Activated CD8-positive, alpha-beta memory T cell treated with anti-CD3 and anti-CD28 coated beads, Interleukin-2, amount 50 U/mL, for 48 hours (primary cell): Measurements from ENCODE around the gene ANKRD34C.
"Not testable (repeated sequence)": the region's sequence is repeated elsewhere in the genome, so short reads cannot be mapped to it uniquely, and the experiment has no call there.

Experiments used
- DNase-seq: peaks from one replicate; pipeline ENCODE4 v3.0.0-alpha.2; 2020

Gene ANKRD34C

DNA sequence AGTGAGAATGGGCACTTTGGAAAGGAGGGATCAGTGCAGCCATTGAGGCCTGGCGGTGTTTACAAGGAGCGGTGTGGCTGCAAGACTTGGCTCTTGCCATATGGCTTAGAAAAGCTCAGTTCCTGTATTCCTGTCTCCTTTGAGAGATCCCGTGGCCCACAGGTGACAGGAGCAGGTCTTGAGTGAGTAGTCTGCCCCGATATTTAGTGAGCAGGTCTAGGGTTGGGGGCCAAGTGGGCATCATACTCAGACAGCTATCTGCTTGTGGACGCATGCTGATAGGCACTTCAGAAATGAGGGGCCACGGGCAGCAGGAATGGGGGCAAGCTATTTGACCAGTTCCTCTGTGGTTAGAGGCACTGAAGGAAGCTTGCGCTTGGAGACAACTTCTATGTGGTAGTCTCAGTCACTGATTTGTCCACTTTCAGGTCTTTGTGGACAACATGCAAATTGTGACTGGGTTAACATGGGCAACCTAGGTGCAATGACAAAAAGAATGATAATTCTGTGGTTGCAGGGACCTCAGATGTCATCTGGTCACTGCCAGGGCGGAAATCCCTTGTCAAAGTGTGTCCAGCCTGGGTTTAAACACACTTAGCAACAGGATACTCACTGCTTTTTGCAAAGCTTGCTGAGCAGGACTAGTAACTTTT lies 29.5 kb downstream of the ANKRD34C start:
- no peak for DNase-seq

DNA sequence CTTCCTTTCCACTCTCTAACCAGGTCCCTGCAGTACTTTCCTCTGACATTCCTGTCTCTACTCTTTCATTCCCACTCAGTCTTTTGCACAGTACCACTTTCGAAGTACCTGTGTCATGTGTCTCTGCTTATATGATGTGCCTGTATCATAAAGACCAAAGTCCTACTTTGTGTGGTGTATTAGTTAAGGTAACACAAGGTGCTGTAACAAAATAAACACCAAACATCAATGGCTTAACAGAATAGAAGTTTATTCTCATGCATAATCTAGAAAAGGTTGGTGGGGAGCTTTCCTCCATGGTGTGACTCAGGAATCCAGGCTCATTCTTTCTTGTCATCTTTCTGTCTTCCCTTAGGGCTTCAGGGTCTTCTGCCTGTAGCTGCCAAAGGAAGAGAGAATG lies 31.7 kb downstream of the ANKRD34C start:
- no peak for DNase-seq

DNA sequence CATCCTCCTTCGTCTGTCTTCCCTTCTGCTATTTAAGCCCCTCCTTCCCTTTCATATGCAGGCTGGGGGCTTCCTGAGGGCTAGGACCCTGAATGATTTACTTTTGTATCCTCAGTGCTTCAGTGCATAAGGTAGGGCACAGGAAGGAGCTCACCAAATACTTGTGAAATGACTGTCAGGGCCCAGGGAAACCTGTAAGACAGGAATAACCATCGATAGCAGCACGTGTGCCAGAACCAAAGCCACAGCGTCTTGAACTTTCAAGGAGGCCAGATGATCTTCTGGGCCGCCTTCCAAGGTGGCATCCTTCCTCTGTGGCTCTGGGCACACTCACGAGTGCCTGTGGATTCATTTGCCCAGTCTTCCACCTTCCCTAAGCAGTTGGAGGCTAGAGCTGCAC lies 32.3 kb downstream of the ANKRD34C start:
- no peak for DNase-seq

DNA sequence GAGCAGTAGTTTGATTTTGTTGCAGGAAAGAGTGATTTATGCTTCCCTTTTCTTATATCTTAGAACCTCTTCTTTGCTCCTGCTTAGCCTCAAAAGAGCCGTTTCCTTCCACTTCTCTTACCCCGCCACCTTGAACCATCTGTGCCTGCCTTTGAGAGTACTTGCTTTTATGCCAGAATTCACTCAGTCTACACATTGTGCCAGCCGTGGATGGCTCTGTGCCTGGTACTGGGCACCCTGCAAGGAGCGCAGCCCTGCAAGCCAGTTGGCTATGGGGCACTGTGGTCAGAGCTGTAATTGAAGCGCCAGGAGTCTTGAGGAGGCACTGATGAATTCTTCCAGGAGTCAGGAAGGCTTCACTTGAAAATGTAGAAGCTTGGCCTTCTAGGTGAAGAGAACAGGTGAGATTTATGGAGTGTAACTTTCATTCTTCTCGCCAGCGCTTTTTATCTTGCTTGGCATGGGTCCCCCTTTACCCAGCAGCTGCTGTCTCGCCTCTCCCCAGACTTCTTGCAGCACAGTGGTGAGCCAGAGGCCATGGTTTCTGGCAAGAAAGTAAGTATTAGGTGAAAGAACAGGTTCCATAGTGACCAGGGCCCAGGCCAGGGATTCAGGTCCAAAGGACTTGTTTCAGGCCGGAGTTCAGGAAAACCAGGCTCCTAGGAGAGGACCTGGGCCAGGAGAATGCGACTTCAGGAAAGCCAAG lies 33.3 kb downstream of the ANKRD34C start:
- DNase-seq, result no peak

DNA sequence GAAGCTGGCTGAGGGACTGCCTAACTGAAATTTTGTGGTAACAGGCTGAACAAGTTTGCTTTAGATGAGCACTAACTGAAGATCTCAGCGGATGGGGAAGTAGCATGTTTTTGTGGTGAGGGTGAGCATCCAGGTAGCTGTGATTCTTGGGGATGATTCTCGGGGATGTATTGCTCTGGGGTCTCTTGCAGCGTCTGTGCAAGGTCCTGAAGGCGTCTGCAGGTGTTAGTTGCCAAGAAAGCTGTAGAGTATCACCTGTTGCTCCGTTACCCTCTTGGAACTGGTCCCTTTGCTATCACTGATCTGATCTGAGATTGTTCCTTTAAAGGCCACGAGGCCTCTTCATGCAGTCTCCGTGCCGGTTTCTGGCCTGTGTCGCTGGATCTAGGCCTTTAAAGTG lies 34.3 kb downstream of the ANKRD34C start:
- no peak for DNase-seq

DNA sequence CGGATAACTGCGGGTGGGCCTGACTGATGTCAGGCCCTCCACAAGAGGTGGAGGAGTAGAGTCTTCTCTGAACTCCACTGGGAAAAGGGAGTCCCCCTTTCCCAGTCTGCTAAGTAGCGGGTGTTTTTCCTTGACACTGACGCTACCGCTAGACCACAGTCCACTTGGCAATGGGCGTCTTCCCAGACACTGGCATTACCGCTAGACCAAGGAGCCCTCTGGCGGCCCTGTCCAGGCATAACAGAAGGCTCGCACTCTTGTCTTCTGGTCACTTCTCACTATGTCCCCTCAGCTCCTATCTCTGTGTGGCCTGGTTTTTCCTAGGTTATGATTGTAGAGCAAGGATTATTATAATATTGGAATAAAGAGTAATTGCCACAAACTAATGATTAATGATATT lies 37.5 kb downstream of the ANKRD34C start:
- DNase-seq, result not testable (repeated sequence)

- DNase-seq, result no peak
Observed at GRCh38 chr15:79321876-79322275, 39.4 kb downstream of the ANKRD34C start.

DNA sequence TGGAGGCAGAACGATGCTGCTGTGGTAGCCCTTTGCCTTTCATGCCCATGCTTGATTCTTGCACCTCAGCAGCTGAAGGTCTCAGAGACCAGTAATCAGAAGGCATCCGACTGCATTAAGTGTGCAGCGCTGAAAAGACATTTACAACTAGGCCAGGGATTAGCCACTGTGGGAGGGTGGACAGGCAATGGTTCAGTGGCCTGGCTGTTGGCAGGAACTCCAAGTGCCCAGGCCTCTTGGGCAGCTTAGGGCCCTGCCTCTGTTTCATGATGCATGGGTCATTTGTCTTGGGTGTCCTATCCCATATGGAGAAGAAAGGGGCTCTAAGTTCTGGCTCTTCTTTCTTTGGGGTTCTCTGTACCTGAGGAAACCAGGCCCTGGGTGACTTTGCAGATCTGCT lies 39.8 kb downstream of the ANKRD34C start:
- DNase-seq, result no peak

DNA sequence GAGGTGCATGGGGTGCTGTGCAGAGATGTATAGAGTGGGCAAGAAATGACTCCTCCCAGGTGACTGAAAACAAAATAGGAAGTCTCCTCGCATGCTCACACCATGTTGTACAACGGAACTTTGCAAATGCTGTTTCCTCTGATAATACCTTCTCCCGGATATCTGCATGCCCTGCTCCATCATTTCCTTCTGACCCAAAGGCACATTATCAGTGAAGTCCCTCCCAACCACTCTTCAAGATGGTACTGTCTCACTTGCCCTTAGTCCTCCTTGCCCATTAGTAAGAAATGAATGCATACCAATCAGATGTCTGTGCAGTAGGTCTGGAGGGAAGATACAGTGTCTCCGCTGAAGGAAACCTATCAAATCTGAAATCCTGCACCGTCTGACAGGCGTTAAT lies 40.4 kb downstream of the ANKRD34C start:
- DNase-seq, result no peak

- DNase-seq, result no peak
Observed at GRCh38 chr15:79329171-79329611, 46.7 kb downstream of the ANKRD34C start.
